OCI-LY3 (cell line): ENCODE measurements around the gene ADM.

Experiments used
- H2AFZ ChIP-seq: fragments of 200-600, 300-600 bp; shearing (Covaris generic); 2 replicates; pipeline ENCODE4 v1.6.0; 2014; ENCODE audit warnings: antibody characterized with exemption, low read depth, low read length
- H3K27ac ChIP-seq: fragments of 200-600, 300-600 bp; sonication (generic); 2 replicates; pipeline ENCODE4 v1.5.1; 2014; ENCODE audit warnings: mild to moderate bottlenecking, low read length, moderate library complexity, mixed read lengths
- H3K27me3 ChIP-seq: fragments of 200-600, 300-600 bp; sonication (generic); 2 replicates; pipeline ENCODE4 v1.6.1; 2014; ENCODE audit warnings: low read depth, low read length, mixed read lengths
- H3K36me3 ChIP-seq: fragments of 200-600, 300-600 bp; sonication (generic); replicated peaks from 2 replicates; pipeline ENCODE3; 2014; ENCODE audit warnings: low read depth, low read length, mixed read lengths
- H3K4me1 ChIP-seq: fragments of 300-600, 200-600 bp; sonication (generic); 2 replicates; pipeline ENCODE4 v1.6.1; 2014; ENCODE audit warnings: low read length, mixed read lengths
- H3K4me2 ChIP-seq: fragments of 200-600, 300-600 bp; sonication (generic); 2 replicates; pipeline ENCODE4 v1.6.1; 2014; ENCODE audit warnings: low read length, mixed read lengths
- H3K4me3 ChIP-seq: fragments of 300-600, 200-600 bp; sonication (generic); 2 replicates; pipeline ENCODE4 v1.5.1; 2014; ENCODE audit warnings: antibody characterized with exemption, mild to moderate bottlenecking, low read length, moderate library complexity
- H3K79me2 ChIP-seq: fragments of 300-600, 200-600 bp; shearing (Covaris generic); 2 replicates; pipeline ENCODE4 v1.6.1; 2014; ENCODE audit warnings: mild to moderate bottlenecking, low read length, mixed read lengths
- H3K9ac ChIP-seq: fragments of 300-600, 200-600 bp; shearing (Covaris generic); 2 replicates; pipeline ENCODE4 v1.6.0; 2014; ENCODE audit warnings: mild to moderate bottlenecking, low read length, moderate library complexity
- H3K9me3 ChIP-seq: fragments of 200-600, 300-600 bp; shearing (Covaris generic); 2 replicates; pipeline ENCODE4 v1.6.1; 2014; ENCODE audit warnings: low read length, mixed read lengths; ENCODE audit not compliant: insufficient read depth
- H4K20me1 ChIP-seq: fragments of 200-600, 300-600 bp; sonication (generic); 2 replicates; pipeline ENCODE4 v1.6.1; 2016; ENCODE audit warnings: low read length, mixed read lengths; ENCODE audit not compliant: insufficient read depth
- CTCF ChIP-seq: fragments of 200-600, 300-600 bp; sonication (generic); IDR thresholded peaks from 2 replicates; pipeline ENCODE4 v1.5.1; 2014; ENCODE audit warnings: antibody characterized with exemption, low read length, low read depth
- EZH2phosphoT487 ChIP-seq: fragments of 200-600 bp; shearing (Covaris generic); IDR thresholded peaks from 2 replicates; pipeline ENCODE4 v1.6.1; 2018; ENCODE audit warnings: antibody characterized with exemption, mixed run types, low read depth

The ADM gene

DNA sequence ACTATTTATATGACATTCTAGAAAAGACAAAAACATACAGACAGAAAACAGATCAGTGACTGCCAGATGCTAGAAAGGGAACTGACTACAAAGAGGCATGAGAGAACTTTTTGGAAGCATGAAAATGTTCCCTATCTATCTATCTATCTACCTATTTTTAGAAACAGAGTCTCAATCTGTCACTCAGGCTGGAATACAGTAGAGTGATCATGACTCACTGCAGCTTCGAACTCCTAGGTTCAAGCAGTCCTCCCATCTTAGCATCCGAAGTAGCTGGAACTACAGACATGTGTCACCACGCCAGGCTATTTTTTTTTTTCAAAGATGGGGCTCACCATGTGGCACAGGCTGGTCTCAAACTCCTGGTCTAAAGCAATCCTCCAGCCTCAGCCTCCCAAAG is 17.7 kb upstream of the ADM start:
- Histone ChIP-seq H3K9me3 (no peaks in the 10 kb centered on the region), H3K4me2 (no peak overlapping the region), H3K79me2 (no peaks in the 10 kb centered on the region), H3K36me3 (no peaks in the 10 kb centered on the region), H3K4me1 (no peaks in the 10 kb centered on the region), H4K20me1 (no peaks in the 10 kb centered on the region), H3K27me3 (peaks cover 48% of the 10 kb centered on the region), H3K9ac (no peak overlapping the region), H3K27ac (no peak overlapping the region), H2AFZ (no peak overlapping the region), H3K4me3 (no peak overlapping the region)
- TF ChIP-seq EZH2phosphoT487 (no peak), CTCF (no peak)

DNA sequence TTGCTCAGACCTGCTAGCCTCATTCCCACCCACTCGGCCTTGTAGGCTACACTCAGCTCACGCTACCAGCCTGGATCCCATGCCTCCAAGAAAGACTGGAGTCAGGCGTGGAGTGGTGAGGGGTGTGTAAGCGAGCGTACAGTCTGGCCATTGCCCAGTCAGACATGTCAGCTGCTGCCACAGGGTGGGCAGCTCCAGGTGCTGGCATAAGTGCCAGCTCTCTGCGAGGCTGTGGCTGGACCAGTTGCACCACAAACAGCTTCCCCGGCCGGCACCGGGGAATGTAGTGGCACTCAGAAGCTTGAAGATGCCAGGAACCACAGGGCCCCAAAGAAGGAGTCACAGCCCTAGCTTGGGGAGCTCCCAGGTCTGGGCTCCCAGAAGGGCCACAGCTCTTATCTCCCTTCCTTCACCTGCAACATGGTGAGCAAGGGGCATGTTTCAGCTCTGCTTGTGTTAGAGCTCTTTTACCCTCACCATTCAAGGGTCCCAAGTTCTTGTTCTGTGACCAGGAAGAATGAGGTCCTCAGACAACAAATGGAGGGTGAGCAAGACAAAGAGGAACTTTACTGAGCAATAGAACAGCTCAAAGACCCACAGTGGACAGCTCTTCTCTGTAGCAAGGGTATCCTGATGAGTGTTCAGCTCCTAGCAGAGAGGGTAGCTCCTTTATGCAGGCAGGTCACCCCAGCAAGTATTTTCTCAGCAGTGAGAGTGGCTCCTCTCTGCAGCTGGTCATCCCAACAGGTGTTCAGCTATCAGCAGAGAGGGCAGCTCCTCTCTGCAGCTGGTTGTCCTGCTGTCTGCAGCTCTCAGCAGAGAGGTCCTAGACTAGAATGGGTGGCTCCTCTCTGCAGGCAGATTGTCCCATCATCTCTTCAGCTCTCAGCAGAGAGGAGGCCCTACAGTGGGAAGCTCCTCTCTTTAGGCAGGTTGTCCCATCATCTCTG is 16.8 kb upstream of the ADM start:
- H2AFZ ChIP-seq, result no peak overlapping the region
- no peaks in the 10 kb centered on the region for H3K79me2 ChIP-seq
- no peaks in the 10 kb centered on the region for H3K36me3 ChIP-seq
- peaks cover 2% of the 10 kb centered on the region; the same call in 1 of the 2 replicates for H3K4me1 ChIP-seq
- peaks cover 46% of the 10 kb centered on the region for H3K27me3 ChIP-seq
- no peaks in the 10 kb centered on the region for H4K20me1 ChIP-seq
- no peak overlapping the region for H3K4me2 ChIP-seq
- no peak overlapping the region for H3K4me3 ChIP-seq
- no peak overlapping the region for H3K27ac ChIP-seq
- no peak for TF ChIP-seq CTCF
- TF ChIP-seq EZH2phosphoT487, result no peak
- no peak overlapping the region for H3K9ac ChIP-seq
- no peaks in the 10 kb centered on the region for H3K9me3 ChIP-seq

- H4K20me1 ChIP-seq, result no peaks in the 10 kb centered on the region
- H3K27ac ChIP-seq, result no peak overlapping the region
- no peaks in the 10 kb centered on the region for H3K9me3 ChIP-seq
- H3K9ac ChIP-seq, result no peak overlapping the region
- H3K4me3 ChIP-seq, result no peak overlapping the region
- H3K4me1 ChIP-seq, result peaks cover 6% of the 10 kb centered on the region; the same call in 1 of the 2 replicates
- no peak overlapping the region for H2AFZ ChIP-seq
- no peaks in the 10 kb centered on the region for H3K36me3 ChIP-seq
- no peak overlapping the region for H3K4me2 ChIP-seq
- TF ChIP-seq EZH2phosphoT487 (no peak), CTCF (no peak)
- H3K79me2 ChIP-seq, result no peaks in the 10 kb centered on the region
- peaks cover 45% of the 10 kb centered on the region for H3K27me3 ChIP-seq
Observed at GRCh38 chr11:10288881-10289764, 15.8 kb upstream of the ADM start.
